HG03521 (cell line): ENCODE data around the gene ENTR1.
A peak's percentile ranks its signal among the peaks of the same experiment; 100 is the strongest.
"Not testable (repeated sequence)": the region's sequence is repeated elsewhere in the genome, so short reads cannot be mapped to it uniquely, and the experiment has no call there.

Experiments used
- ATAC-seq: cut with Tn5 transposase; IDR thresholded peaks from one replicate; pipeline ENCODE4 v1.9.1; 2021; ENCODE audit warnings: mild to moderate bottlenecking, moderate library complexity; ENCODE audit not compliant: unreplicated experiment

ENTR1 gene

DNA sequence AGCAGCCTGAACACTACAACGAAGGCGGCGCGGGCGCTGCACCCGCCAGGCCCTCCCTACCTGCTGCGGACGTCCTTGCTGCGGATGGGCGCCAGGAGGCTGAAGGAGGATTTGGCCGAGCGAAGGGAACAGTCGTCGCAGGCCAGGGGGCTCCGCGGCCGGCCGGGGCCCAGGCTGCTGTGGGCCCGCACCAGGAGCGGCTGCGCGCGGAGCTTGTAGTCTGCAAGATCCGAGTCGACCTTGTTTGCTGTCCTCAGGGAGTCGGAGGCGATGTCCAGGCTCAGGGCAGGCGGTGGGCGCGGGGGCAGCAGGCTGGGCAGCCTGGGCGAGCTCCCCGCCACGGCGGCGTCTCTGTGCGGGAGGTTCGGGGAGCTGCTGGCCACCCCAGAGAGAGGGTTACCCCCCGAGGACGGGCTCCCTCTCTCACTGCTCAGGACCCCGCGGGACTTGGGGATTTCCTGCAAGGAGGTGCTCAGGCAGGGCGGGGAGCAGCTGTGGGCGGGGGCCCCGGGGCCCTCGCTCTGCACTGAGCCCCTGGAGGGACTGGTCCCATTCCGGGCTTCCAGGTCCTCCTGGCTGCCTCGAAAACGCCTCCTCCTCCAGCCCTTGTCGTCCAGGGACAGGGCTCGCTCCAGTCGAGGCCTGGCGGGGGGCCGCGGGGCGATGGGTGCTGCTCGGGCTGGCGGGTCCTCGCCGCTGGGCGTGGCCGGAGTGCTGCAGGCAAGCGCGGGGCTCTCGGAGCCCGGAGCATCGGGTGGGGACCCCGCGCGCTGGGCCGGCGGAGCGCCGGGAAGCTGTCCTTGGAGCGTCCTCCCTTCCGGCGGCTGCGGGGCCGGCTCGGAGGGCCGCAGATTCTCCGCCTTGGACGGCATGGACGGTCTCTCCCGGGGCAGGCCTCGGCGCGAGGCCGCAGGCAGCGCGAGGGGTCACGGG, 28.4 kb upstream of the ENTR1 start:
- ATAC-seq = peak; percentile 37

GRCh38 chr9:136437839-136438547, 27.6 kb upstream of the ENTR1 start:
- ATAC-seq = no peak

- ATAC-seq = no peak
Measured at GRCh38 chr9:136437430-136437829, 27.0 kb upstream of the ENTR1 start.

- no peak for ATAC-seq
Measured at GRCh38 chr9:136436055-136436634, 25.7 kb upstream of the ENTR1 start.

DNA sequence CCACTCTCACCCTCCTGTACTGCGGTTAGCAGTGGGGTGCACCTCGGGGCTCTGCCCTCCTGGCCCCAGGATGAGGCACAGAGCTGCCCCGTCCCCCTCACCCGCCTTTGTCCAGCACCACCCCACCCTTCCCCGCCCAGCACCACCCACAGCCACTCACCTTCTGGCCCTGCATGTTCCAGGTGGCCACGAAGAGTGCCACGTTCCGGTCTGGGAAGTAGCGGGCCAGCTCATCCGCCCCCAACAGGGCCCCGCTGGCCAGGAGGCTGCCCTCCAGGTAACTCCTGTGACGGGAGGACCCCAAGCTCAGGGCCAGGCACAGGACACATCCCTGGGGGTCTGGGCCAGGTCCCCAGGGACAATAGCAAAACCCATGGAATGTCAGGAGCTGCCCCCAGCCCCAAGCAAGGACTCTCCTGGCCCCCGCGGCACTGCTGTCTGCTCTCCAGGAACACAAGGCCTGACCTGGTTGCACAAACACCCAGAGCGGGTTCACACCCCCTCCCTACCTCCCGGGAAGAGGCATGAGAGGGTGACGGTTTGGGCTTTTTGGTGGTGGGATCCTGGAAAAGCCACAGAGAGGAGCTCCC, 24.3 kb upstream of the ENTR1 start:
- ATAC-seq = no peak

DNA sequence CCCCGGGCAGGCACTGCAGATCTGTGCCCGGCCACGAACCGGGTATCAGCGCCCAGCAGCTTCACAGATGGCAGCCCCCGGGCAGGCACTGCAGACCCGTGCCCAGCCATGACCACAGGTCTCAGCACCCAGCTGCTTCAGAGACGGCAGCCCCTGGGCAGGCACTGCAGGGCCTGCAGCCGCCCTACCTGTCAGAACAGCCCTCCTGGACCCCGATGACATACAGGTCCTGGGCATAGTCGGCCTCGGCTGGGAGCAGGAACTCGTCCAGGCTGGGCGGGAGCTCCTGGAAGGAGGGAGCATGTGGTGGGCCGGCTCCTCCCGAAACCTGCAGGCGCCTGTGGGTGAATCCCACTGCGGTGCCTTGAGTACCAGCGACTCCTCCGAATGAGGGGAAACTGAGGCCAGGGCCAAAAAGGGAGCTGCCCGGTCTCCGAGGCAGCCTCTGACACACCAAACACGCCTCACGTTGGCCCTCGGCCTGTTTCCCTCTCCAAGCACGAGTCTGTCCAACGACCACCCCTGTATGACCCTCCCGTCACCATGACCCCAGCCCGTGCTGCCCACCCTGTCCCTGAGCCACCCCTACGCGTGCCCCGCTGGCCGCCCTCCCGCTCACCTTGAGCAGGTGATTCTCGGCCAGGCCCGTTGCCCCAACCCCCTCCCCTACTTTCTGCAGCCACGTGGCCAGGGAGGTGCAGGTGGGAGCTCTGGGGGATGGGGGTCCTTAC, 23.6 kb upstream of the ENTR1 start:
- no peak for ATAC-seq

GRCh38 chr9:136433043-136433715, 22.8 kb upstream of the ENTR1 start:
- no peak for ATAC-seq

DNA sequence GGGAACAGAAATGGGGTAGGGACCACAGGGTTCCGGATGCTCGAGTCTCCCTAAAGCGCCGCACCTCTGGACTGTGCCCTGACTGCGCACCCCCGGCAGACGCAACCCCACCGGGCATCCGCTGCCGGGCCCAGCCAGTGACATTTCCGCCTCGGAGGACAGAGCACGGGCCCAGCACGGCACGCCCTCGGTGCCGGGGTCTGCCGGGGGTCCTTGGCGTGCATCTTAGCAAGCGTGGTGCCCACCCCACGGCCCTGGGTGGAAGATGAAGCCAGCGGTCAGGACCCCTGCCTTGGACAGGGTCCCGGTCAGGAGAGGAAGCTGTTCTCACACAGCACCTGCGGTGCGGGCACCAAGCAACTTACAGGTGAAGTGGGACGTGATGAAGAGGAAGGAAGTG, 22.2 kb upstream of the ENTR1 start:
- ATAC-seq = no peak

- no peak for ATAC-seq
Measured at GRCh38 chr9:136431782-136432350, 21.5 kb upstream of the ENTR1 start.

DNA sequence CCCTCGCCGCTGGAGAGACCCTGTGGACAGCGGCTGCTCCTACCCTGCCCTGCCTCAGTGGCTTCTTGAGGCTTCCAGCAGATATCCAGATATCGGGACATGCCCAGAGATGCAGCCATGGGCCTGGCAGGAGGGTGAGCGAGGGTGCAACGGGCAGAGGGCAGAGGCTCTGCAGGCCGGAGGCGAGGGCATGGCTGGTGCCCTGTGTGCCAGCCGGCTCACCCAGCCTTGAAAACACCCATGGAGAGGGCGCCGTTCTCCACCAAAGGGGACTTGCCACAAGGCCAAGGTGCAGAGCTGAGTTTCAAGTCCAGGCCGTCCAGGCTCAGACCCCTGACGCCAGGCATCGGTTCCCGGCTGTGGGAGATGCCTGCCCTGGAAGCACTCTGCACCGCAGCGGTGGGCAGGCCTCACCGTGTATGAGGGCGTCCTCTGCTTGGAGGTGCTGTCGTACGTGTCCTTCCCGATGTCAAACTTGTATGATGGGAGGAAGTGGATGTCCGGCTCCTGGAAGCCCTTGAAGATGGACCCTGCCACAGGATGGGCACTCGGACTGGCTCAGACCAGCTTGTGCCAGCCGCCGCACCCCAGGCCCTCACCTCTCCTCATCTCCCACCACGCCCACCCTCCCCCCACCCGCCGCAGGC, 20.3 kb upstream of the ENTR1 start:
- no peak for ATAC-seq

DNA sequence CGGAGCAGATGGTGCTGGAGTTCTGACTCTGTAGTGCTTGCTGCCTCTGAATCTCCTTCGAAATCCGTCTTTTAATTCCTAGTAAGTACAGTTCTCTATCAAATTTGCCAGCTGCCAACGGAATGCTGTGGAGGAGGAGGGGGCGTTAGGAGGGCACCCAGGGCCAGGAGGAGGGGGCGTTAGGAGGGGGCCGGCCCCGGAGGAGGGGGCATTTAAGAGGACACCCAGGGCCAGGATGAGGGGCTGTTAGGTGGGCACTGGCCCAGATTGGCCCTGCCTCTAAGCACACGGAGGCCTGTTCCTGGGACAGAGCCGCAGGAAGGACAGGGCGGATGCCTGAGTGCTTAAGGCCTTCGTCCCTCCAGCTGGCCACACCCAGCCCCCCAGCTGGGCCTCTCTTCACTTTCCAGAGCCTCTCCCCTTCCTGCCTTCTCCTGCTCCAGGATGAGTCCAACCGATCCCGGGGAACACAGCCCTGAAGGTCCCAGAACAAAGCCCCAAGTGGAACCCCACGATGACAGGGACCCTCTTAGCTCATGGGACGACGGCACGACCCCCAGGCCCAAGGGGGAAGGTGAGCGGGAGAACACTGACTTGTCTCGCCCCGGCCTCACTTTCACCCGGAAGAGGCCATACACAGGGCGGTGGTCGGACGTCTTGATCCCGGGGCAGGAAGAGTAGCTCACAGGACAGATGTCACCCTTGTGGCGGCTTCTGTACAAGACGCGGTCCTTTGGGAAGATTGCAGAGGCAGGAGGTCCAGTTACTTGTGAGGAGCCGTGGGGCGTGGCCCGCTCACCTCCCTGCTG, 19.5 kb upstream of the ENTR1 start:
- no peak for ATAC-seq

DNA sequence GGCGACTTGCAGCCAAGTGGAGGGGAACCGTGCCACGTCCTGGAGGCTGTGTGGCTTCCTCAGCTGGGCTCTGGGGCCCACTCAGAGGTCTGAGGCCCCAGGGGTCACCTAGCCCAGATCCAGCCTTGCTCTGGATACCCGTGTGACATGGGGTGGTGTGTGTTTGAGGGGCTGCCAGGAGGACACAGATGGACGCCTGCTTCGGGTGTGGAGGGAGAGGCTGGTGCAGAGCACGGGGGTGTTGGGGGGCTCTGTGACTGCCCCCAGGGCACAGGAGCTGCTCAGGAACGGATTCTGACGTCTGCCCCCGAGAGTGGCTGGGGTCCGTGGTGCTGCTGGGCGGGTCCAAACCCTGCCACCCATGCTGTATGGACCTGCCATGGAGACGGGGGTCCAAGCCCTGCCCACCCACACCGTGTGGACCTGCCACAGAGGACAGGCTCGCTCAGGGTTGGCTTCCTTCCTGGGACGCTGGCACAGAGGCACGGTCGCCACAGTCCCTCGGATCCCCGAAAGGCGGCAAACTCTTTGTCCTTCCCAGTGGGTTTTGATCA, 18.7 kb upstream of the ENTR1 start:
- ATAC-seq = no peak

GRCh38 chr9:136426787-136427186, 16.4 kb upstream of the ENTR1 start:
- no peak for ATAC-seq

- not testable (repeated sequence) for ATAC-seq
Measured at GRCh38 chr9:136425367-136425766, 15.0 kb upstream of the ENTR1 start.

DNA sequence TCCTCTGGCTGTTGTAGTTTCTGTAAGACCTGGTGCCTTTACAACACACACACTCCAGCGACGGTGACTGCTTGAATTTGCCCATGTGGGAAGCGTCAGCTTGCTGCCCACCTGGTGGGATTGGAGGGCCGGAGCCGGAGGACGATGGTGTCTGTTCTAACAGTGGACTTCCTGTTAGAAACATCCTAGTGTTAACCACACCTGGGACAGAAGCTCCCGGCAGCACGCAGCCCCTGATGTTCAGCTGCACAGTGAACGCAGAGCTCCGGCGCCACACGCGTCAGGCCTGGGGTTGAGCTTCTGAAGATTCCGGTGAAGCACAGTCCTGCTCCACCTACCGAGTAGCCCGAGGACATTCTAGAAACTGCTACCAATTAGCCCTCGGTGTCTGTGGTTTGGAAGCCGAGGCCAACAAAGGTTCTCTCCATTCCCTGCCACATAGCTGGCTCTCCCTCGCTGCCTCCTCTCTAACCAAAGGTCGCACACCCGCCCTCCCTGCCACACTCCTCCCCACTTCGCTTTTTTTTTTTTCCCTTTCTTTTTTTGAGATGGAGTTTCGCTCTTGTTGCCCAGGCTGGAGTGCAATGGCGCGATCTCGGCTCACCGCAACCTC, 14.4 kb upstream of the ENTR1 start:
- no peak for ATAC-seq

DNA sequence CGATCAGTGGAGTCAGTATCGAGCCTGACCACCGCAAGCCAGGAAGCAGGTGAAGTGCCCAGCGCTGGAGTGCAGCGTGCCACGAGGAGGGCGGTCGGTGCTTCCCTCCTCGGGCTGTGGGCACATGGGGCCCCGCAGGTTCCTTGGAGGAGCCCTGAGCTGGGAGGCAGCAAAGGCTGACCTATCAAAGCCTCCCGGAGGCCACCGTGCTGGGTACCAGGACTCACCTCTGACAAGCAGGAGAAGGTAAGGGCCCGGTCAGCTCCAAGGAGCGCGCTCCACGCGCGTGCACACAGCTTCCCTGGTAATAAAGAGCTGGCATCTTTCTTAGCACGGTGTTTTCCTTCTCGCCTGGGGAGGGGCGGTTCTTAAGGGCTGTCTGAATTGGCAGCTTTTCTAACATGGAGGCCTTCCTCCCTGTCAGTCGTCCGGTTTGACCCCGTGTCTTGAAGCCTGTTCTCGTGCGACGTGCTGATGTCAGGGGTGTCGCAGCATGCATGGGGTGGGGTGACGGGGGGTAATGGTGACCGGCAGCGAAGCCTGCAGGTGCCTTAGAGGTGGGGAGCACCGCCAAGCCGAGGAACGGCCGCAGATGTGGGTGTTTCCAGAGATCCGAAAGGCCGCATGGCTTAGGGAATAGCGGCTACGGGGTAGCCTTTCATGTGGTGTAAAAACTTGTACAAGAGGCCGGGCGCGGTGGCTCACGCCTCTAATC, 13.2 kb upstream of the ENTR1 start:
- ATAC-seq = no peak

DNA sequence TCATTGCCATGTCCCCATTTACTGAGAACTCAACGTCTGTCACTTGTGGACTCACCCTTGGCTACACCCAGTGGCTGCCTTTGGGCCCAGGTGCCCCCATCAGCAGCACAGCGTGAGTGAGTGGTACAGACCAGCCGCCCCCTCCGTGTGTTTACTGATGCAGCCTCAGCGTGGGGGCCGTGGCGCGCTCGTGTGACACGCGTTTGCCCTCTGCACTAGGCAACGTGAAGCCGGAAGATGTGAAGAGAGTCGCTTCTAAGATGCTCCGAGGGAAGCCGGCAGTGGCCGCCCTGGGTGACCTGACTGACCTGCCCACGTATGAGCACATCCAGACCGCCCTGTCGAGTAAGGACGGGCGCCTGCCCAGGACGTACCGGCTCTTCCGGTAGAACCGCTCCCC, 12.5 kb upstream of the ENTR1 start:
- no peak for ATAC-seq
